ENCODE data around the gene GOLGA6B.

GOLGA6B gene

DNA sequence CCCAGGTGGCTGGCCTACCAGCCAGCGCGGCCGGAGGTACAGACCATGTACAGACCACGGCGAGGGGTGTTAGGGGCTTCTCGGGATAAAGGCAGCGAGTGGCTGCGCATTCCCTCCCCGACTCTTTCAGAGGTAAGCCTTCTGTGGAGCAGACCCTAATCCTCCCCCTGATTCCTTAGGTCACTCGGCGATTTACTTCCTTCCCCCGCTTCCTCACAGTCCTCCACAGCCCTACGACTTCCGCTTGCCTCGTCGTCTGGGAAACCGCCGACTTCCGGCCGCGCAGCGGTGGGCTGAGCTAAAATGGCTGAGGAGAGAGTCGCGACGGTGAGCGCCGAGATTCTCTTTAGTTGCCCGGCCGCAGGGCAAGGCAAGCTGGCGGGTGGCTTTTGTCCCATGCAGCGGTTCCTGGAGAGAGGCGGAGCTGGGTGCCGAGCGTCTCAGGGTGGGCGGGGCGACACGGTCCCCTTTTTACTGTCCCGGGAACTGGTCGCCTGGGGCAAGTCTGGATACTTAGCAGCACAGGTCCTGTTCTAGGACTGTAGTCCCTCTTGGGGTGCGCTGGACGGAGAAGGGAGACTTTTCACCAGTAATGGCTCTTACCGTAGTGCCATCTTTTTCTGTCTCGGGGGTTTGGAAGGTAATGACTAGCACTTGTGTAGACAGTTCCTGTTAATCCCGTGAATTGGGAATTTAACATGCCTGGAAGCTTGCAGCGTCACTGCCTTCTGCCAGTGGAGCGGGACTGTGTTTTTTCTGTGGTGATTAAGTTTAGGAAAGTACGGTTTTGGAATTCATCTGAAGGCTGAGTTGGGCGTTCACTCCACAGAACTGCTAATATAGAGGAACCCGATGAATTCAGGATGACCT is 31.7 kb downstream of the GOLGA6B start, which contains the start of the genes BBS4 and HIGD2B:
Gene BBS4, plus strand, starts transcription at position 283 of the 870 bp plus-strand sequence. Its CDS starts 21 bp downstream, at position 304.
Gene HIGD2B, minus strand, starts transcription at position 258 of the 870 bp plus-strand sequence. CDS start 9,808 bp downstream, outside the sequence.
- peak within 1 kb of the TSS; percentile 78 for H2AFZ ChIP-seq
- no peaks in the 10 kb centered on the region for H3K27me3 ChIP-seq (ENCODE audit: control insufficient read depth, insufficient read depth, low read length)
- peak within 1 kb of the TSS; percentile 74 for H3K27ac ChIP-seq
- H3K9me3 ChIP-seq (ENCODE audit: control insufficient read depth, low read length) = no peaks in the 10 kb centered on the region
- H3K4me2 ChIP-seq (ENCODE audit: low read length) = peak within 1 kb of the TSS; percentile 89
- H3K79me2 ChIP-seq = no peaks in the 10 kb centered on the region
- TF ChIP-seq, protein P1, sequence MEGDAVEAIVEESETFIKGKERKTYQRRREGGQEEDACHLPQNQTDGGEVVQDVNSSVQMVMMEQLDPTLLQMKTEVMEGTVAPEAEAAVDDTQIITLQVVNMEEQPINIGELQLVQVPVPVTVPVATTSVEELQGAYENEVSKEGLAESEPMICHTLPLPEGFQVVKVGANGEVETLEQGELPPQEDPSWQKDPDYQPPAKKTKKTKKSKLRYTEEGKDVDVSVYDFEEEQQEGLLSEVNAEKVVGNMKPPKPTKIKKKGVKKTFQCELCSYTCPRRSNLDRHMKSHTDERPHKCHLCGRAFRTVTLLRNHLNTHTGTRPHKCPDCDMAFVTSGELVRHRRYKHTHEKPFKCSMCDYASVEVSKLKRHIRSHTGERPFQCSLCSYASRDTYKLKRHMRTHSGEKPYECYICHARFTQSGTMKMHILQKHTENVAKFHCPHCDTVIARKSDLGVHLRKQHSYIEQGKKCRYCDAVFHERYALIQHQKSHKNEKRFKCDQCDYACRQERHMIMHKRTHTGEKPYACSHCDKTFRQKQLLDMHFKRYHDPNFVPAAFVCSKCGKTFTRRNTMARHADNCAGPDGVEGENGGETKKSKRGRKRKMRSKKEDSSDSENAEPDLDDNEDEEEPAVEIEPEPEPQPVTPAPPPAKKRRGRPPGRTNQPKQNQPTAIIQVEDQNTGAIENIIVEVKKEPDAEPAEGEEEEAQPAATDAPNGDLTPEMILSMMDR (IDR thresholded peaks at IDR 0.05) = no peak
- no peaks in the 10 kb centered on the region for H3K36me3 ChIP-seq (ENCODE audit: control insufficient read depth, insufficient read depth, low read length)
- no peak within 1 kb of the TSS for H3K9ac ChIP-seq
- no peaks in the 10 kb centered on the region for H3K4me1 ChIP-seq
- peak within 1 kb of the TSS; percentile 85 for H3K4me3 ChIP-seq (ENCODE audit: low read depth, low read length)

DNA sequence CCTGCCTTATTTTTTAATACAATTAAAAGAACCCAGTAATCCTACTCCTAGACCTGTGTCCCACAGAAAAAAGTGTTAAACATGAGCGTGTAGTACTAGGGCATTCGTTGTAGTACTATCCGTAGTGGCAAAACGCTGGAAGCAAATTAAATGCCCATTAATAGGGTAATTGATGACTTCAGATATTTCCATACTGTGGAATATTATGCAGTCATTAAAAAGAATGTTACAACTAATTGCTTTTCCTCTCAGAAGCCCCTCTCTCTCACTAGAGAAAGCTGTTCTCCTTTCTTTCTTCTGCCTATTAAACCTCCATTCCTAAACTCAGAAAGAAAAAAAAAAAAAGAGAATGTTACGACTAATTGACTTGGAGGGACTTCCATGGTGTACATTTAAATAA is 34.2 kb downstream of the GOLGA6B start:
- H3K4me1 ChIP-seq = no peaks in the 10 kb centered on the region
- H3K36me3 ChIP-seq (ENCODE audit: control insufficient read depth, insufficient read depth, low read length) = no peaks in the 10 kb centered on the region
- H3K9ac ChIP-seq = no peak overlapping the region
- no peaks in the 10 kb centered on the region for H3K27me3 ChIP-seq (ENCODE audit: control insufficient read depth, insufficient read depth, low read length)
- no peaks in the 10 kb centered on the region for H3K79me2 ChIP-seq
- TF ChIP-seq, protein P1 (IDR thresholded peaks at IDR 0.05) = no peak
- no peak overlapping the region for H2AFZ ChIP-seq
- no peak overlapping the region for H3K27ac ChIP-seq
- no peak overlapping the region for H3K4me3 ChIP-seq (ENCODE audit: low read depth, low read length)
- no peak overlapping the region for H3K4me2 ChIP-seq (ENCODE audit: low read length)
- H3K9me3 ChIP-seq (ENCODE audit: control insufficient read depth, low read length) = no peaks in the 10 kb centered on the region

DNA sequence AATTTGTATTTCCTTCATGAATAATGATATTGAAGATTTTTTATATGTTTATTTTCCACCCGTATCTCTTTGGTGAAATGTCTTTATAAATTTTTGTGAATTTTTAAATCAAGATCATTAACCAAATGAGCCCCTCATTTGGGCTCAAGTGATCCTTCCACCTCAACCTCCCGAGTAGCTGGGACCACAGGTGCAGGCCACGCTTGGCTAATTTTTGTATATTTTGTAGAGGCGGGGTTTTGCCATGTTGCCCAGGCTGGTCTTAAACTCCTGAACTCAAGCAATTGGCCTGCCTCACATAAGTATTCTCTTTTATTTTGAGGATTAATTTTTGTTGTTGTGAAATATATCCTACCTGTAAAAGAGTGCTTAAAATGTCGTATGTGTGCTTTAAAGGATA is 36.4 kb downstream of the GOLGA6B start:
- Histone ChIP-seq H3K4me1 (no peaks in the 10 kb centered on the region), H2AFZ (no peak overlapping the region), H3K27ac (no peak overlapping the region), H3K27me3 (ENCODE audit: control insufficient read depth, insufficient read depth, low read length) (no peaks in the 10 kb centered on the region), H3K4me3 (ENCODE audit: low read depth, low read length) (no peak overlapping the region), H3K4me2 (ENCODE audit: low read length) (no peak overlapping the region), H3K79me2 (no peaks in the 10 kb centered on the region), H3K36me3 (ENCODE audit: control insufficient read depth, insufficient read depth, low read length) (no peaks in the 10 kb centered on the region), H3K9me3 (ENCODE audit: control insufficient read depth, low read length) (no peaks in the 10 kb centered on the region), H3K9ac (no peak overlapping the region)
- TF ChIP-seq, protein P1 (IDR thresholded peaks at IDR 0.05) = no peak

DNA sequence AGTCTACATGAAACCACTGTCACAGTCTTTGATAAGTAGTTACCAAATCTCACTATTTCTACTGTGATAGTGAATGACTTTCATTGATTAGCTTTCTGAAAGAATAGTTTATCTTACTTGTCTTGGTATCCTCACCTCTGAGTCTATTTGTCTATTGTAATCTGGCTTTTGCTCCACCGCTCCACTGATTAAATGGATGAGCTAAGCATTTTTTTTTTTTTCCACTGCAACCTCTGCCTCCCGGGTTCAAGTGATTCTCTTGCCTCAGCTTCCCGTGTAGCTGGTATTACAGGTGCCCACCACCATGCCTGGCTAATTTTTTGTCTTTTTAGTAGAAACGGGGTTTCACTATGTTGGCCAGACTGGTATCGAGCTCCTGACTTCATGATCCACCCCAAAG is 44.4 kb downstream of the GOLGA6B start:
- Histone ChIP-seq H2AFZ (no peak overlapping the region), H3K4me3 (ENCODE audit: low read depth, low read length) (no peak overlapping the region), H3K4me1 (no peaks in the 10 kb centered on the region), H3K27me3 (ENCODE audit: control insufficient read depth, insufficient read depth, low read length) (no peaks in the 10 kb centered on the region), H3K9me3 (ENCODE audit: control insufficient read depth, low read length) (no peaks in the 10 kb centered on the region), H3K9ac (no peak overlapping the region), H3K27ac (no peak overlapping the region), H3K79me2 (no peaks in the 10 kb centered on the region), H3K4me2 (ENCODE audit: low read length) (no peak overlapping the region), H3K36me3 (ENCODE audit: control insufficient read depth, insufficient read depth, low read length) (no peaks in the 10 kb centered on the region)
- TF ChIP-seq, protein P1 (IDR thresholded peaks at IDR 0.05) = no peak
